Measurements from ENCODE around the gene WDFY3. TPM values are rescaled to one million over a fixed set of nuclear protein-coding genes. Genes with fewer than 3 reads are reported as not detected.

WDFY3 gene
- total RNA-seq, 1 experiment from 2014 or later, result 19.2 TPM

- no peak for DNase-seq (ENCODE audit: low read depth, low spot score)
- in situ Hi-C loops (cut with HindIII; ENCODE audit: low pct_unique_long_range_greater_than_20kb, low sequenced_read_pairs), result no loop called here
These were observed 173.9 kb downstream of the WDFY3 start for GRCh38 chr4:84792366-84793301.

GRCh38 chr4:84790769-84791565 lies 175.5 kb downstream of the WDFY3 start:
- in situ Hi-C loops (cut with HindIII; ENCODE audit: low pct_unique_long_range_greater_than_20kb, low sequenced_read_pairs), result no loop called here
- no peak for DNase-seq (ENCODE audit: low read depth, low spot score)

GRCh38 chr4:84786478-84786877 lies 180.0 kb downstream of the WDFY3 start:
- in situ Hi-C loops (cut with HindIII; ENCODE audit: low pct_unique_long_range_greater_than_20kb, low sequenced_read_pairs), result no loop called here
- DNase-seq (ENCODE audit: low read depth, low spot score), result no peak

GRCh38 chr4:84782517-84782916 lies 184.0 kb downstream of the WDFY3 start:
- no peak for DNase-seq (ENCODE audit: low read depth, low spot score)
- in situ Hi-C loops (cut with HindIII; ENCODE audit: low pct_unique_long_range_greater_than_20kb, low sequenced_read_pairs), result no loop called here

- in situ Hi-C loops (cut with HindIII; ENCODE audit: low pct_unique_long_range_greater_than_20kb, low sequenced_read_pairs), result no loop called here
These were observed 185.8 kb downstream of the WDFY3 start for GRCh38 chr4:84780719-84781118.

GRCh38 chr4:84778041-84778440 lies 188.4 kb downstream of the WDFY3 start:
- in situ Hi-C loops (cut with HindIII; ENCODE audit: low pct_unique_long_range_greater_than_20kb, low sequenced_read_pairs), result no loop called here
- no peak for DNase-seq (ENCODE audit: low read depth, low spot score)

More at GRCh38 chr4:84780719-84781118, 185.8 kb downstream of the WDFY3 start:
- no peak for DNase-seq (ENCODE audit: low read depth, low spot score)

- in situ Hi-C loops (cut with HindIII; ENCODE audit: low pct_unique_long_range_greater_than_20kb, low sequenced_read_pairs), result no loop called here
- DNase-seq (ENCODE audit: low read depth, low spot score), result no peak
These were observed 199.3 kb downstream of the WDFY3 start for GRCh38 chr4:84767168-84767567.

- in situ Hi-C loops (cut with HindIII; ENCODE audit: low pct_unique_long_range_greater_than_20kb, low sequenced_read_pairs), result no loop called here
- DNase-seq (ENCODE audit: low read depth, low spot score), result no peak
These were observed 213.0 kb downstream of the WDFY3 start for GRCh38 chr4:84753321-84753972.

- DNase-seq (ENCODE audit: low read depth, low spot score), result no peak
- in situ Hi-C loops (cut with HindIII; ENCODE audit: low pct_unique_long_range_greater_than_20kb, low sequenced_read_pairs), result no loop called here
These were observed 214.8 kb downstream of the WDFY3 start for GRCh38 chr4:84751707-84752106.

GRCh38 chr4:84750960-84751283 lies 215.6 kb downstream of the WDFY3 start:
- in situ Hi-C loops (cut with HindIII; ENCODE audit: low pct_unique_long_range_greater_than_20kb, low sequenced_read_pairs), result no loop called here
- DNase-seq (ENCODE audit: low read depth, low spot score), result no peak

- in situ Hi-C loops (cut with HindIII; ENCODE audit: low pct_unique_long_range_greater_than_20kb, low sequenced_read_pairs), result no loop called here
These were observed 216.1 kb downstream of the WDFY3 start for GRCh38 chr4:84750260-84750959.

GRCh38 chr4:84740057-84740456 lies 226.4 kb downstream of the WDFY3 start:
- in situ Hi-C loops (cut with HindIII; ENCODE audit: low pct_unique_long_range_greater_than_20kb, low sequenced_read_pairs), result no loop called here
- no peak for DNase-seq (ENCODE audit: low read depth, low spot score)

More at GRCh38 chr4:84750260-84750959, 216.1 kb downstream of the WDFY3 start:
- peak; percentile 60 for DNase-seq (ENCODE audit: low read depth, low spot score)

GRCh38 chr4:84738622-84739021 lies 227.9 kb downstream of the WDFY3 start:
- DNase-seq (ENCODE audit: low read depth, low spot score), result no peak
- in situ Hi-C loops (cut with HindIII; ENCODE audit: low pct_unique_long_range_greater_than_20kb, low sequenced_read_pairs), result no loop called here

GRCh38 chr4:84737656-84738055 lies 228.8 kb downstream of the WDFY3 start:
- DNase-seq (ENCODE audit: low read depth, low spot score), result no peak

GRCh38 chr4:84734037-84734436 lies 232.5 kb downstream of the WDFY3 start:
- in situ Hi-C loops (cut with HindIII; ENCODE audit: low pct_unique_long_range_greater_than_20kb, low sequenced_read_pairs), result no loop called here
- no peak for DNase-seq (ENCODE audit: low read depth, low spot score)

More at GRCh38 chr4:84737656-84738055, 228.8 kb downstream of the WDFY3 start:
- in situ Hi-C loops (cut with HindIII; ENCODE audit: low pct_unique_long_range_greater_than_20kb, low sequenced_read_pairs), result no loop called here

- in situ Hi-C loops (cut with HindIII; ENCODE audit: low pct_unique_long_range_greater_than_20kb, low sequenced_read_pairs), result no loop called here
These were observed 233.0 kb downstream of the WDFY3 start for GRCh38 chr4:84733343-84734033.

GRCh38 chr4:84730375-84730774 lies 236.1 kb downstream of the WDFY3 start:
- in situ Hi-C loops (cut with HindIII; ENCODE audit: low pct_unique_long_range_greater_than_20kb, low sequenced_read_pairs), result no loop called here
- no peak for DNase-seq (ENCODE audit: low read depth, low spot score)

More at GRCh38 chr4:84733343-84734033, 233.0 kb downstream of the WDFY3 start:
- no peak for DNase-seq (ENCODE audit: low read depth, low spot score)
